GM18502 (cell line): ENCODE data around the gene CLEC18A.
"Not testable (repeated sequence)": the region's sequence is repeated elsewhere in the genome, so short reads cannot be mapped to it uniquely, and the experiment has no call there.

Experiments
- ATAC-seq: cut with Tn5 transposase; IDR thresholded peaks from one replicate; pipeline ENCODE4 v1.9.1; 2021; ENCODE audit warnings: mild to moderate bottlenecking; ENCODE audit not compliant: unreplicated experiment, poor library complexity

The CLEC18A gene

DNA sequence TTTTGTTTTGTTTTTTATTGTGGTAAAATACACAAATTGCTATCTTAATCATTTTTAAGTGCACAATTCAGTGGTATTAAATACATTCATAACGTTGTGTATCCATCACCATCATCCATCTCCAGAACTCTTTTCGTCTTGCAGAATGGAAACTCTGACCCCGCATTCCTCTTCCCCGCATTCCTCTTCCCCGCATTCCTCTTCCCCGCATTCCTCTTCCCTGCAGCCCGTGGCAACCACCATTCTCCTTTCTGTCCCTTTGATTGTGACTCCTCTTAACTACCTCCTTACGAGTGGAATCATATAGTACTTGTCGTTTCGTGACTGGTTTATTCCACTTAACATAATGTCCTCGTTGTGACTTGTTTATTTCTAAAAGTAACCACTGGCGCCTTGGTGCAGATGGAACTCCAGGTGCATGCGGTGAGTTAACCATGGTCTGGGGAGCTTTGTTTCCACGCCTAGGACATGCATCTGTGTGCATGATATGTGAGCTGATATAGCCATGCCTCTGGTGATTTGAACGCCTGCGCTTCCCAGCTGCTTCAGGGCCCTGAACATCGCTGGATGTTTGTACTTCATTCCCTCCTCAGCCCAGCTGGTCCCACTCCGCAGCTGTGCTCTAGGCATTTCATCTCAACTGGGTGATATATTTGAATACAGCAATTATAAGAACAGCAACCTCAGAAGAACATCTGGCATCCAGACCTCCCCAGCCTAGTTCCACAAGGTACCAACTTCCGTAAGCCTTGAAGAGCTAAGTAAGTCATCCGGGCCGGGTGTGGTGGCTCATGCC is 7.7 kb upstream of the CLEC18A start:
- not testable (repeated sequence) for ATAC-seq

DNA sequence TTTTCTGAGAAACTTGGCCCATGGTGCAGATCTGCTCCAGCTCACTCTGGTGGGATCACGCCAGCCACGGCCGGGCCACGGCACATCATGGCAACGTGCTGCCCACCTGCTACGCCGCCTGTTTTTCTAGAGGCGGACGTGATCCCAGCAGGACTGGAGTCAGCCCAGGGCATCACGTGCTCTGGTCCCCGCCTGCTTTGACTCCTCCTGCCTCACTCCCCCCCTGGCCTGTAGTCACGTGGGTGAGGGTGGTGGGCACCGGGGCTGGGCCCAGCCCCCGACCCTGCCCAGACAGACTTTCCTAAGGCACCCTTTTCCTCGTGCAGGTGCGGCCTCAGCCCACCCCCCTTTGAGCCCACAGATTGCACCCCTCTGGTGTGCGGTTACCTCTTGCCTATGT is 723 bp upstream of the CLEC18A start:
- ATAC-seq = not testable (repeated sequence)

DNA sequence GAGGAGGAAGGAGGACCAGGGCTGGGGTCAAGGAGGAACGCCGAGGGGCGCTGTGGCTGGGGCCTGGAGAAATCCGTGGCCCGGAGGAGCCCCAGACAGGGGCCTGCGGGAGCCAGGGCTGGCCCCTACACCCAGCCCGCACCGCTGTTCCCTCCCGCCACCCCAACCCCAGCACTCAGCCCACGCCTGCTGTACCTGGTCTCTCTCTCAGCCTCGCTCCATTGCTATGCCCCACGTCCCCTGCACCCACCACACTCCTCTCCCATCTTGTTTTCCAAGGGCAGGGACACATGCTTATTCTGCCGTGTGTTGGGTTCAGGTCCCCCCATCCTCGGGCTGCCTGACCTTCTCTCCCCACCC is 518 bp downstream of the CLEC18A start:
- ATAC-seq = not testable (repeated sequence)

DNA sequence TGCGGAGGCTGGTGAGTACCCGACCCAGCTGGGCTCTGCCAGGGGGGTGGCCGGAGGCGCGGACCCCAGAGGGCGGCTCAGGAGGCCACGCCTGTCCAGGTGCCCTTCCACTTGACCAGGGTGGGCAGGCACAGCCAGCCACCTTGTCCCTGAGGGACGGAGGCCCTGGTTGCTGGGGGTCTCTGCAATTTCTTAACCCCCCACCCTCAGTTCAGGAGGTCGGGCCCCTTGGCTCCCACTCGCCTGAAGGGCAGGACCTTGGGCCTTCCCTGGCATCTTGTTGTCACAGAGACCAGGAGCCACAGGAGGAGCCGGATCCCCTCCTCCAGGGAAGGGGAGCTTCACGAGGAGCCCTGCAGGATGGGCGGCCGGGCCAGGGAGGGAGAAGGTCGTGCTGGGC is 982 bp downstream of the CLEC18A start:
- ATAC-seq = not testable (repeated sequence)

DNA sequence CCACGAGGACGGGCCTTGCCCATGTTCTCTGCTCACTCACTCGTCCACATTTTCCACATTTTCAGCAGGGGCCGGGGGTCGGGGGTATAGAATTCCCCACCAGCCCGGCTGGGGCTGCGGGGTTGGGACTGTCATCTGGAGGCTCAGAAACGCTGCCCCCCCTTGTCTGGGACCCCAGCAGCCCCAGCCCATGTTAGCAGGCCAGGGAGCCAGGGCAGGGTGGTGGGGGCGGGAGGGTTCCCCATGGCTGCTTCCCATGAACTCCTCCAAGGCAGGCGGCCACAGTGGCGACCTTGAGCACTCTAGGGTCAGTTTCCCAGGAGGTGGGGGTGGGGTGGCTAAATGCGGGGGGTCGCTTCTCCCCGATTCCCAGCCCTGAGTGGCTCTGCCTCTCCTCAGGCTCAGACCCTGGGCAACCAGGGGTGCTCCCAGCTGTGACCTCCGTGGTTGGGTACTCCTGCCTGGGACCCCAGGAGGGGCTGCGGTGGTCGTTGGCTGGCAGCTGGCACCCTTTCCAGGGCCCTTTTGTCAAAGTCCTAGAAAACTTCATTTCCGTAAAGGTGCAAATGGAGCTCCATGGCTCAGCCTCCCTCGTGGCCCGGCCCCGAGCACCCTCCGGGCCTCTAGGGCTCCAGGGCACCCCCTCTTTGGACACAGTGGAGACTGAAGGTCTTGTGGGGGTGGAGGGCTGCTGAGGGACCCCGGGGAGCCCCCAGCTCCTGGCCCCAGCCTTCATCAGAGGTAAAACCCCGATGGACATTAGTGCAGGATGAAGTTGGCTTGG is 1.6 kb downstream of the CLEC18A start:
- ATAC-seq = not testable (repeated sequence)

DNA sequence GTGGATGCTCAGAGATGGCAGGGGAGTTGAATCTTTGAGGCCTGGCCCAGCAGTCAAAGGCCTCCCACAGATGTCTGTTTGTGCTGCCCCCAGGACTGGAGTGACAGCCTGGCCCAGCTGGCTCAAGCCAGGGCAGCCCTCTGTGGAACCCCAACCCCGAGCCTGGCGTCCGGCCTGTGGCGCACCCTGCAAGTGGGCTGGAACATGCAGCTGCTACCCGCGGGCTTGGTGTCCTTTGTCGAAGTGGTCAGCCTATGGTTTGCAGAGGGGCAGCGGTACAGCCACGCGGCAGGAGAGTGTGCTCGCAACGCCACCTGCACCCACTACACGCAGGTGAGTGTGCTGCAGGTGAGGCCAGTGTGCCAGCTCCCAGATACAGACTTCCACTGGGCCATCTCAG is 3.1 kb downstream of the CLEC18A start:
- not testable (repeated sequence) for ATAC-seq

DNA sequence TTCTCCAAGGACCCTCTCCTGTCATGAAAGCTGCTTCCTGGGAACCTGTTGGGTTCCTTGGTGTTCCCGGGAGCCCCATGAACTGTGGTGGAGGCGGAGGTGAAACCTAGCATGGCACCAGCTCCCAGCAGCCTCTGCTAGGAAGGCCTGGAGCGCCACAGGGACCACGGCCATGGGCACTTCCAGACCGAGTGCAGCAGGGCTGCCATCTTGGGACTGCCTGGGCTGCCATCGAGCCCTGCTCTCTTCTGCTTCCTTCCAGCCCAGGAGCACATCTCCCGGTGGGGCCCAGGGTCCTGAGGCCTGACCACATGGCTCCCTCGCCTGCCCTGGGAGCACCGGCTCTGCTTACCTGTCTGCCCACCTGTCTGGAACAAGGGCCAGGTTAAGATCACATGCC is 12.2 kb downstream of the CLEC18A start:
- not testable (repeated sequence) for ATAC-seq

DNA sequence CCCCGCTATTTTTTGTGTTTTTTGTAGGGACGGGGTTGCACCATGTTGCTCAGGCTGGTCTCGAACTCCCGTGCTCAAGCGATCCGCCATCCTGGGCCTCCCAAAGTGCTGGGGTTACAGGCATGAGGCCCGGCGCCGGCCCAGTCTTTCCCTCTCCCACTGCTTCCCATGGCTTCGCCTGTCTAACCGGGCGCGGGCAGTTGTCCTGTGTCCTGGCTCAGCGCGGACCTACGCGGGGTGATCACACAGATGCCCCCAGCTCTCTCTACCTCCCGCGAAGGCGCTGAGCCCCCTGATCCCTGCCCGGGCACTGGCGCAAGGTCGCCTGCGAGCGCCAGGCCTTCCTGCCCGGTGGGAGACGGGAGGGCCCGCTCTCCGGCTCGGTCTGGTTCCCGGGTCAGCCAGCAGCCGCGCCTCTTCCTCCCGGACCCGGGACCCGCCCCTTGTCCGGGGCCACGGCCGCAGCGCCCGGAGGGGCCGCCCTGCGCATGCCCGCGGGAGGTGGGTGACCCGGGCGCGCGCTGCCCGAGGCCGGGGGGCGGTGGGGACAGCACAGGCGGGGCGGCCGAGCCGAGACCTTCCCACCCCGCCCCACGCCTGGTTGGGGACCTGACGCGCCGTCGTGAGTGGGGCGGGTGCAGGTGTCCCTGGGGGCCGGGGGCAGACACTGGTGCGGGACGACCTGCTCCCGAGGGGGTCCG is 14.0 kb downstream of the CLEC18A start:
- ATAC-seq = not testable (repeated sequence)

DNA sequence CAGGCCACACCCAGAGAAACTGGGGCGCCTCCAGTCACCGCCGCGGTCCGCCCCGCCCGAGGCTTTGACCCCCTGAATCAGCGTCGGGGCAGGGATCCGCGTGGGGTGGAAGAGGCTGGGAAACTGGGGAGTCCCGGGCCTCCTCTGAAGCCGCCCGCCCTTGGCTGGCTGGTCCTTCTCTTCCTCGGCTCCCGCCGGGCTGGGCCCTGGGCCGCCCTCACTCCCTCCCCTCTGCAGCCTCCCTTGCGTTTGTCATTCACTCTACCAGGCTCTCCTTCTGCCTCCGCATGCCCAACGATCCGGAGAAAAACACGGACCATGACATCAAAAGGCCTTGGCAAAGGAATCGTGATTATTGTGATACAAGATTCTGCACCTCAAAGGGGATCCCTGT is 14.5 kb downstream of the CLEC18A start:
- ATAC-seq = not testable (repeated sequence)

DNA sequence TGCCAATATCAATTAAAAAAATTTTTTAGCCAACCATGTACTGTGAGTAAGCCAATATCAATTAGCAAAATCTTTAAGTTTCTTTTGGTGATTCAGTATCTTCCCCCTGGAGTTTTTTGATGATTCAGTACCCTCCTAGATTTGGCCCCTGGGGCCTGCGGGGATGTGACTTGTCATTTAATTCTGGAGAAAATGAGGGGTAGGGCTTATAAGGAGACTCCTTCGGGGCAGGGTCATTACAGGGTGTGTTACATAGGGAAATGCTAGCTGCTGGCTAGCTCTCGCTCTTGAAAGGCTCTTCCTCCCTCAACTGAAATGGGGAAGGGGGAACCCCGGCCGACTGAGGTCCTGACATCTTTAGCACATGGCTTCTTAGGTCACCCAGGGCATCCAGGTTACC is 16.6 kb downstream of the CLEC18A start:
- not testable (repeated sequence) for ATAC-seq

DNA sequence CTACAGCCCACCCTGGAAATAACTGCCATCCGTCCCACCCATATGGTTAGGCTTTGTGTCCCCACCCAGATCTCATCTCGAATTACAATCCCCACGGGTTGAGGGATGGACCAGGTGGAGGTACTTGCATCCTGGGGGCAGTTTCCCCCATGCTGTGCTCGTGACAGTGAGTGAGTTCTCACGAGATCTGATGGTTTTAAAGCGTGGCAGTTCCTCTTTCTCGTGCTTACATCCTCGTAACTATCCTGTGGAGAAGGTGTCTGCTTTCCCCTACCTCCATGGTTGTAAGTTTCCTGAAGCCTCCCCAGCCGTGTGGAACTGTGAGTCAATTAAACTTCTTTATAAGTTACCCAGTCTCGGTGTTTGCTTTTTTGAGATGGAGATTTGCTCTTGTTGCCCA is 17.0 kb downstream of the CLEC18A start:
- not testable (repeated sequence) for ATAC-seq

DNA sequence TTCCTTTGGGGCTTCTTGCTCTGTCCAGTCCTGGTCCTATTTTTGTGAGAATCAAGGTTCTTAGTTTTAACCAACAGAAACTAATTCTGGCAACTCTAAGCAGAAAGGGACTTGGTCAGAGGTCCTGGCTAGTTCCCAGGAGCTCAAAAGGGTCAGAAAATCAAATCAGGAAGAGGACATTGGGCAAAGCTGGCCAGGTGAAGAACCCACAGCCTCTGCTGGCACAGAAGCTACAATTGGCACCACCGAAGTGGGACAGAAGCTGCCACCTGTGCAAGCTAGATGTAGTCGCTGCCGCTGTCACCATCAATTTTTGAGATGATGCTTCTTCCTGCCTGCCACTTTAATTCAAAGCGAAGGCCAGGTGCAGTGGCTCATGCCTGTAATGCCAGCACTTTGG is 18.5 kb downstream of the CLEC18A start:
- ATAC-seq = not testable (repeated sequence)

DNA sequence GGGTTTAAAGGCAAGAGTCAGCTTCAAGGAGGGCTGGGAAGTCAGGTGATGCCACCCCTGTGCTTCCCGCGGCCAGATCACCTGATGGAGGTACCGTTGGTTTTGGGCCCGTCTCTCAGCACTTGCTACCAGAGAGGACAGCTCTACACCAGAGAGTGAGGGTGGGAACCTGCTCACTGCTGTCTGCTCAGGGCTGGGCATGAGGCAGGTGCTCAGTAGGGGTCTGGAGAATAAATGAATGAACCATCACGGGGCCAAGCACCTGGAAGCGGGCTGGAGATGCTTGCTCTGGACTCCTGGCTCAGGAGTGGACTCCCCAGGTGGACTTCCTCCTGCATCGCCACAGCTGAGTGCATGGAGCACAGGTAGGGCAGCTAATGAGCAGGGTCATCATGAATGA is 21.0 kb downstream of the CLEC18A start:
- ATAC-seq = not testable (repeated sequence)

DNA sequence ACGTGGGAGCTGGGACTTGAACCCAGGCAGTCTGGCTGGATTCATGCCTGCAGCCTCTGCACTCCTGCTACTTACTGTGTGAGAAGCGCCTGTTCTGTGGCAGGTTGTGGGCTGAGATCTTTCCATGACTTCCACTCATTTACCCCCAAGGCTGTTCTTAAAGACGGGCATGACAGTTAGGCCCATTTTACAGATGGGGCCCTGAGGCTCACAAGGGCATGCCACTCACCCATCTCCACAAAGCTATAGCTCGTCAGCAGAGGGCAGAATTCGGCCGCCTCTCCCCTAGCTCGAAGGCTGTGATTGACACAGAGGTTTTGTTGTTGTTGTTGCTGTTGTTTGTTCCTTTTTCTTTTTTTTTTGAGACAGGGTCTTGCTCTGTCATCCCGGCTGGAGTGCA is 21.8 kb downstream of the CLEC18A start:
- not testable (repeated sequence) for ATAC-seq

DNA sequence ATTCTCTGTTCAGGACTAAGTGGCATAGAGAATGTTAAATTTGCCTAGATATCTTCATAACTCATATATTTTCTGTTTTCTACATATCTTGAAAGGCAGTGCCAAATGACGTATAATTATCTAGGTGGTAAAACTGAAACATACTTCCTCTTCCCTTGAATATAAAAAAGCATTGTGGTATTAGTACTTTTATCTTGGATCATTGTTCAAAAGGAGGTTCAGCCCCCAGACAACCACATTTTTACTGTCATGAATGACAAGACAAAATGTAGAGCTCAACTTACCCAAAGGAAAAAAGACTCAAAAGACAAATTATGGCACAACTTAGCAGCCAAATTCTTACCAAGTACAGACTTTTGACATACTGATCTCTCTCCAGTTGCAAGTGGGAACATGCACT is 34.1 kb downstream of the CLEC18A start:
- not testable (repeated sequence) for ATAC-seq

DNA sequence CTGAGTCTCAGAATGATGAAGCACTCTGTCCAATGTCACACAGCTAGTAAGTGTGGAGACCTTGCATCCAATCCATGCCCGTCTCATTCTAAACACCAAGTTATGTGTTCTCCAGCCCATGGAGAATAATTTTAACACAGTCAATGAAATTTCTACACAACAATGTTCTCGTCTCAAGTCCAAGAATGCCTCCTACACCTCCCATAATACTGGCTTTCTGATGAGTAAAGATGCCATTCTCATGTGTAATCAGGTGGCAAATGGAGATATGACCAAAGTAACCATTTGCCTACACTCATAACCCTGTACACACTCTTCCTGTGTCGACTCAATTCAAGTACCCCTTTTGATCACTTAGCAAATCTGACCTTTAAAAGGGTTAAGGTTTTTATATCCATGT is 46.8 kb downstream of the CLEC18A start:
- ATAC-seq = not testable (repeated sequence)

DNA sequence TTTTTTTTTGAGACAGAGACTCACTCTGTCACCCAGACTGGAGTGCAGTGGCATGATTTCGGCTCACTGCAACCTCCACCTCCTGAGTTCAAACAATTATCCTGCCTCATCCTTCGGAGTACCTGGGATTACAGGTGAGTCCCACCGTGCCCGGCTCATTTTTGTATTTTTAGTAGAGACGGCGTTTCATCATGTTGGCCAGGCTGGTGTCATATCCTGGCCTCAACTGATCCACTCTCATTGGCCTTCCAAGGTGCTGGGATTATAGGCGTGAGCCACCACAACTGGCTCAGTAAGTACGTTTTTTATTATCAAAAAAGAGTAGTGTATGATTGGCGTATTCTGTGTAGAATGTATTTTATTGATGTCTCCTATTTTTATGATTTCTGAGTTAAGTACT is 48.7 kb downstream of the CLEC18A start:
- ATAC-seq = not testable (repeated sequence)

DNA sequence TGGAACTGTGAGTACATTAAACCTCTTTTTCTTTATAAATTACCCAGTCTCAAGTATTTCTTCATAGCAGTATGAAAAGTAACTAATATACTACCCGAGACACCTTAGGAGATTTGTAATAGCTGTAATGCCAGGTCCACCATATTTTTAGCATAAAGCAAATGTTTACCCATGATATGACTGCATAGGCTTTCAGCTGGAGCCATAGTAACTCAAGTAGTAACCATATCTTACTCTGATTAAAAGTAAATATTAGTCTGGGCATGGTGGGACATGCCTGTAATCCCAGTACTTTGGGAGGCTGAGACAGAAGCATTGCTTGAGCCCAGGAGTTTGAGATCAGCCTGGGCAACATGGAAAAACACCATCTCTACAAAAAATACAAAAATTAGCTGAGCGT is 52.4 kb downstream of the CLEC18A start:
- not testable (repeated sequence) for ATAC-seq

DNA sequence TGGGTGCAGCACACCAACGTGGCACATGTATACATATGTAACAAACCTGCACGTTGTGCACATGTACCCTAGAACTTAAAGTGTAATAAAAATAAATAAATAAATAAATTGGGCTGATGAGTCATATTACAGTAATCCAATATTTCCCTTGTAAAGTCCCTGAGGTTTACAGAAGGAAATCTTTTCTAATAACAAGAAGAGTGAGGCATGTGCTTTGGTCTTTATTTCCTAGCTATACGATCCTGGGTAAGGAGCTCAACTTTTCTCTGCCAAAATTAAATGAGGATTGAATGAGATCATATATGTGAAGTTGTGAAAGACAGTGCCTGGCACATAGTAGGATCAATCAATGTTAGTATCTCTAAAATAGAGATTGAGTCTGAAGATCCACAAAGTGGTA is 57.5 kb downstream of the CLEC18A start:
- ATAC-seq = not testable (repeated sequence)

DNA sequence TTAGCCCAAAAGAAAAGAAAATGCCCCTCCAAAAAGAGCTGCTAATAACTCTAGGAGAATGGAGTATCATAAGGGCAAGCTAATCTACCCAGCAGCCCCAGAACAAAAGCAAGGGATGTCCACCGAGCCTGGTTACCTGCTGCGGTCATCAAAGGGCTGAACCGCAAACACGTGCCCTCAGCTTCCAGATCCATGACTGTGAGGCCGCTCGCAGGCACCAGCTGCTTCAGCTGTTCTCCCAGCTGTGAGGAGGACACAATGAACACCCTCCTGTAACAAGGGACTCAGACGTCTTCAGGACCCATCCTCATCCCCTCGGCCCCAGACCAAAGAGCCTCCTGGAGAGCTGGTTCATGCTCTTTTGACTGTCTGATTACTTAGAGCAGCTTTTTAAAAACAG is 59.5 kb downstream of the CLEC18A start:
- ATAC-seq = not testable (repeated sequence)

DNA sequence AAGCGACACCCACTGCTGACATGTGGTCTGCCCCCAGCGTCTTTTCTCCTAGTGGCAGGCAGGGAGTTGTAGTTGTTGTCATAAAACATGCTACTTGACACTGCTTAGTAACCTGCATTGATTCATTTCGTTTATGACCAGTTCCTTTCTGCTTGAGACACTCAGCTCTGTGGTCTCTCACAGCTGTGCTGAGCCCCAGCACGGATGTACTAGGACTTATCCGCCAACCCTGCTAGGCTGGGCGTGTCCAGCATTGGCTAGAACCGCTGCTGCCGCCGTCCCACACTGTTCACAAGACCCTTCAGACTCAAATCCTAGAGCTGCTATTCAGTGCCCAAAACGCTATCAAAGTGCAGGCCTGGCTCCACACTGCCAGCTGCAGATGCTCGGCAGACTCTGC is 60.0 kb downstream of the CLEC18A start:
- ATAC-seq = not testable (repeated sequence)
